ENCODE results near the gene ZFAND2B.

Gene ZFAND2B

DNA sequence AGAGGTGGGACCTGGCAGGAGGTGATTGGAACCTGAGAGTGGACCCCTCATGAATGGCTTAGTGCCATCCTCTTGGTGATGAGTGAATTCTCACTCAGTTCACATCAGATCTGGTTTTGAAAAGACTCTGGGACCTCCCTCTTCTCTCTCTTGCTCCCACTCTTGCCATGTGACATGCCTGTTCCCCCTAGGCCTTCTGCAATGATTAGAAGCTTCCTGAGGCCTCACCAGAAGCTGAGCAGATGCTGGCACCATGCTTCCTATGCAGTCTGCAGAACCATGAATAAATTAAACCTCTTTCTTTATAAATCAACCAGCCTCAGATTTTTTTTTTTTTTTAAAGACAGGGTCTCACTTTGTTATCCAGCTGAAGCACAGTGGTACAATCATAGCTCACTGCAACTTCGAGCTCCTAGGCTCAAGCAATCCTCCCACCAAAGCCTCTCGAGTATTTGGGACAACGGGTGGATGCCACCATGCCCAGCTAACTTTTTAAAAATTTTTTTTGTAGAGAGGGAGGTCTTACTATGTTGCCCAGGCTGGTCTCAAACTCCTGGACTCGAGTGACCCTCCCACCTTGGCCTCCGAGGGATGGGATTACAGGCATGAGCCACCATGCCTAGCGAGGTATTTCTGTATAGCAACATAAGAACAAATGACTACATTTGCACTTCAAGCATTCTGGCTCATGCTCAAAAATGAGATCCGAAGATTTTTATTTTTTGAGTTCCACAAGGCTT, 2.0 kb upstream of the ZFAND2B start:
- no peak for DNase-seq

DNA sequence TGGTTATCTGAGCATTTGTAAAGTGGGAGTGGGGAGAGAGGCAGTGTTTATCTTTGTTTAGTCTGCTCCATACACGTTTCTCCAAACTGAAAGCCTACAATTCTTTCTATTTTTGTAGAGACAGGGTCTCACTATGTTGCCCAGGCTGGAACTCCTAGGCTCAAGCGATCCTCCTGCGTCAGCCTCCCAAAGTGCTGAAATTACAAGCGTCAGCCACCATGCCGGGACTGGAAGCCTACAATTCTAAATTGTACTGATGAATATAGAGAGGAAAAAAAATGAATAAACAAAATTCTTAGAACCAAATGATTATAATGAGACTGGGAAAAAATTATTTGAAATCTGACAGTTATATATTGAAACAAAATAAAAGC, 1.4 kb upstream of the ZFAND2B start:
- DNase-seq = no peak

DNA sequence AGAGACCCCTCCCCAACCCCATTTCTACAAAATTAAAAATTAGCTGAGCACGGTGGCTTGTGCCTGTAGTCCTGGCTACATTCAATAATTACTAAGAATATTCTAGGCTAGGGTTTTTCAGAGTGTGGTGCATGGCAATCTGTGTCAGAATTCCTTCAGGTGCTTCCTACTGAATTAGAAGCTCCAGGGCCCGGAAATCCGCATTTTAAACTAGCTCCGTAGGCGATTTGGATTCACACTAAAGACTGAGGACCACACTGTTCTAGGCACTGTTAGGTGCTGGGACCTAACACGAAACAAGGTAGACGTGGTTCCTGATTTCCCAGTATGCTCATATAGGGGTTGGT, 628 bp upstream of the ZFAND2B start:
- DNase-seq = no peak

DNA sequence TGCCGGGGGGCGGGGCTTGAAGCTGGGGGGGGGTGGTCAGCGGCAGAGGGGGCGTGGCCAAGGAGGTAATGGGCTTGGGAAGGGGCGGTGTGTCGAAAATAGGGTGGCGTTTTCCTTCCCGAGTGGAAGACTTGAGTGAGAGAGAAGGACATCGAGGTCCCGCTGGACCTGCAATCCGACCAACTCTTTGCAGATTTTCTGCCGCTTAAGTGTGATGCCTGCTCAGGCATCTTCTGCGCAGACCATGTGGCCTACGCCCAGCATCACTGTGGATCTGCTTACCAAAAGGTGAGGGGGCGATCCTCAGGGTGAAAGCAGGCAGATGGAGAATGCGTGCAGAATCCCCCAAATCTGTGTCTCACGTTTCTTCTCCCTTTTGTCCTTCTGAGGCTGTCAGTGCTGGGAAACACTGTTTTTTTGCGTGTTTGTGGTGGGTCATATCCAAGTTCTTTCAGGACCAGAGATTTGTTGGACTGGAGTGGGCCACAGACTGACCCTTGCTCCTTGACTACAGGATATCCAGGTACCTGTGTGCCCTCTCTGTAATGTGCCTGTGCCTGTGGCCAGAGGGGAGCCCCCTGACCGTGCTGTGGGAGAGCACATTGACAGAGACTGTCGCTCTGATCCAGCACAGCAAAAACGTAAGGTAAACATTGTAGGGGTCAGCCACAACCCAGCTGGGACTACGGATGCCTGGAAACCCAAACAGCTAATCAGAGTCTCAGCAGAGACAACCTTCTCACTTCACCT, 727 bp downstream of the ZFAND2B start:
- no peak for DNase-seq

DNA sequence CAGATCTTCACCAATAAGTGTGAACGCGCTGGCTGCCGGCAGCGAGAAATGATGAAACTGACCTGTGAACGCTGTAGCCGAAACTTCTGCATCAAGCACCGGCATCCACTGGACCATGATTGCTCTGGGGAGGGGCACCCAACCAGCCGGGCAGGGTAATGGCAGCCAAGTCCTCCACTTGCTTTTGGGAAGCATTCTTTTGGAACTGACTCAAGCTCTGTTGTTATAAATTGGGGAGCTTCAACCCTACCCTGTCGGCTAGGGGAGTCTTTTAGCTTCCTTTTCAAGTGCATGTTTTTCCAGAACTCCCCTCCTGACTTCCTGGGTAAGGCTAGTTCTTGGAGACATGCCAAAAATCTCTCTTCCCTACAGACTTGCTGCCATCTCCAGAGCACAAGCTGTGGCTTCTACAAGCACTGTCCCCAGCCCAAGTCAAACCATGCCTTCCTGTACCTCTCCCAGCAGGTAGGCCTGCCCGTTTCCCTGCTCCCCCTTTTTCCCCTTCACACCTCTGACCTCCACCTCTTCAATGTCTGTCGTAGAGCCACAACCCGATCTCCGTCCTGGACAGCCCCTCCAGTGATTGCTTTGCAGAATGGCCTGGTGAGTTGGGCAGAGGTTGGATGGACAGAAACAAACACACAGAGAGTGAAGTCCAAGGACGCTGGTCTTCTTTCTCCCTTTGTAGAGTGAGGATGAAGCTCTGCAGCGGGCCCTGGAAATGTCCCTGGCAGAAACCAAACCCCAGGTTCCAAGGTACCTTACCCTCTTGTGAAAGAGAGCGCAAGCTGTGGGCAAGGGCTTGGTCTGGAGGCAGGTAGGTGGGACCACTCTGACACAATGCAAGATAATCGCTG, 1.5 kb downstream of the ZFAND2B start:
- DNase-seq = no peak

- no peak for DNase-seq
These were observed 2.9 kb downstream of the ZFAND2B start for GRCh38 chr2:219209236-219210195.

DNA sequence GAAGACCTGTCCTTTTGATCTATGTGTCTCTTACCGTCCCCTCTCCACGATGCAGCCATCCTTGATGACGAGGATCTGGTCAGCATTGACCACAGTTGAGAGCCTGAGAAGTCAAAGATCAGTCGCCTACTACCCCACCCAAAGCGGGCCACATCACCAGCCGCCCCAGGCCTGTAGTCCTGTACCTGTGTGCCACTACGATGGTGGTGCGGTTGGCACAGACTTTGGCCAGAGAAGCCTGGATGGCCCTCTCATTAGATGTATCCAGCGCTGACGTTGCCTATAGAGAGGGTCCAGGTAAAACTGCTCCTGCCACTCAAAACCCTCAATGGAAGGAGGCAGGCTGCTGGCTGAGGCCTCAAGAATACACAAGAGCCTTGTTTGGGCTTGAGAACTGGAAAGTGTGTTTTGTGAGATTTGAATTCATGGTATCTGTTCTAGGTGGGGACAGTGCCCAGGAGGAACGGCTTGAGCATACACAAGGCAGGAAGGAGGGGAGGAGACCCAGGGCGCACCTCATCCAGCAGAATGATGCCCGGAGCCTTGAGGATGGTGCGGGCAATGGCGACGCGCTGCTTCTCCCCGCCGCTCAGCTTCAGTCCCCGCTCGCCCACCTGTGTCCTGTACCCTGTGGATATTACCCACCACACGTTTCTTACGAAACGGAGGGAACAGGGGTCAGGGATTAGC, 3.8 kb downstream of the ZFAND2B start:
- no peak for DNase-seq

DNA sequence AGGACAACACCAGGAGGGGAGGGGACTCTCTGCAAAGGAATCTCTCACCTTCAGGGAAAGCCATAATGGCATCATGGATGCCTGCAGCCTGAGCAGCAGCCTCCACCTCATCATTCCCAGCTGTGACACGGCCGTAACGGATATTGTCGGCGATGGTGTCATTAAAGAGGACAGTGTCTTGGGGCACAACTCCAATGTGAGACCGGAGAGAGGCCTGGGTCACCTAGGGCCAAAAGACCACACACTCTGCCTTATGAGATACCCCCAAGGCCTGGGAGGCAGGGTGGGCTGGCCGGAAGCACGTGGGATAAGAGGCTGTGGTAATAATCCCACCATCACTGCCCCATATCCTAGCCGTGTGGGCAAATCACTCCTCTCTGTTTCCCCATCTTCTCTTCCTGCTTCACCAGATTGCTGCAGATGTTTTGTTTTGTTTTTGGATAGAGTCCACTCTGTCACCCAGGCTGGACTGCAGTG, 4.3 kb downstream of the ZFAND2B start:
- DNase-seq = no peak

DNA sequence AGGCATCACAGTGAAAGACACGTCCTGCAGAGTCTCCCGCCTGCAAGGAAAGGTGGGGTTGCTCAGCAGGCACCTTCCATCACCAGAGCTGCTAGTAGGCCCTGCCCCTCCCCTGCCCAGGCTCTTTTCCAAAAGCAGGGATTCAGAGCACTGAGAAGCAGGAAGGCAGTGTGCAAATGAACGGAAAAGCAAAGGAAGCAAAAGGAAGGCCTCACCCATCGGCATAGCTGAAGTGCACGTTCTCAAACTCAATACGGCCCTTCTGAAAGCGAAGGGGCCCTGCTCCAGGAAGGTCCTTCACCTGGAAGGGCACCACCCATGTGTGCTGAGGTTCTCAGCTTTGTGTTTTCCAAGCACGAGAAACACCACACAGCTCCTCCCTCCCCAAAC, 6.4 kb downstream of the ZFAND2B start:
- no peak for DNase-seq

DNA sequence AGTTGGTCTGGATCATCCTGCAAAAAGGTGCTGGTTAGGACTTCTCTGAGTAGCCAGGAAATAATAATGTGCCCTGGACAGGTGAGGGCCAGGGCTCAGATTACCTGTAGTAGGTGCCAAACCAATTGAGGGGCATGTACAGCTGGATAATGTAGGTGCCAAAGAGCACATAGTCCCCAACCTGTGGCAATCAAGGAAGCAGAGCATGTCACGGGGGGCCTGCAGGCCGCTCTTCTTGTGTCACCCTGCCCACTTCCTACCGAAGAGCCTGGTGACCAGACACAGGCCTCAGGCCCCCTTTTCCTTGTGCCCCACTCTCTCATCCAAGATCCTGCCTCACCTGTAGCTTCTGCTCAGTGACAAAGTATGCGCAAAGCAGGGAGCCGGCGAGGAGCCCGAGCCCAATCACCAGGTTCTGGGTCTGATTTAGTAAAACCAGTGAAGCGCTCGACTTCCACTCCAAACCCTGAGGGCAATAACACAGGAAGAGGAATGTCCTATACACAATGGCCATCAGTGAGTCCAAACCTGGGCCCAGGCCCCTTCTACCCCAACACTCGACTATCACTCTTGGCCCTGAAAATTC, 7.0 kb downstream of the ZFAND2B start:
- no peak for DNase-seq

GRCh38 chr2:219214141-219214540, 7.6 kb downstream of the ZFAND2B start:
- no peak for DNase-seq

GRCh38 chr2:219214786-219215185, 8.2 kb downstream of the ZFAND2B start:
- no peak for DNase-seq

DNA sequence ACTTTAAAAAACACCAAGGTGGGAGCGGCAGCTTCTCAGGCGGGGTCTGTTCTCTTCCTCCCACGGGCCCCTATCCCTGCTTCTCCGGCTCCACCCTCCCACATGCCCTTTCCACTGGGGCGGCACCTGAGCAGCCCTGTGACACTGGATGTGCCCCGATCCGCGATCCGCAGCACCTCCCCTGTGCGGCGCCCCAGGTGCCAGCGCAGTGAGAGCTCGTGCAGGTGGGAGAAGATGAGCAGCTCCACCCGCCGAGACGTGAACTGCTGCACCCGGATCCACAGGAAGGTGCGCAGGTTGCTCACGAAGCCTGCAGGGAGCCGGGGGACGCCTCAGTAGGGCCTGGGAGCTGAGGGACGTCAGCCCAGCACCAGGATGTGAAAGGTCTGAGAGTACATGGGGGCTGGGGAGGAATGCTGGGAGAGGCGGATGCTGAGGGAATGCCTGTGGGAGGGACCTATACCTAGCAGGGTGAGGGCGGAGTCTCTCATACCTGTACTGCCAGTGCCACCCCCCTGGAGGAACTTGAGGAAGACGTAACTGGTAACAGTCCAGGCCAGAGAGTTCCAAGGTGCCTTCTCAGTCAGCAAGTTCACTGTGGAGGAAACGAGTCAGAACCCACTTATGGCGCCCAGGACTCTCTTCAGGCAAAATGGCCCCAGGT, 9.4 kb downstream of the ZFAND2B start:
- no peak for DNase-seq

DNA sequence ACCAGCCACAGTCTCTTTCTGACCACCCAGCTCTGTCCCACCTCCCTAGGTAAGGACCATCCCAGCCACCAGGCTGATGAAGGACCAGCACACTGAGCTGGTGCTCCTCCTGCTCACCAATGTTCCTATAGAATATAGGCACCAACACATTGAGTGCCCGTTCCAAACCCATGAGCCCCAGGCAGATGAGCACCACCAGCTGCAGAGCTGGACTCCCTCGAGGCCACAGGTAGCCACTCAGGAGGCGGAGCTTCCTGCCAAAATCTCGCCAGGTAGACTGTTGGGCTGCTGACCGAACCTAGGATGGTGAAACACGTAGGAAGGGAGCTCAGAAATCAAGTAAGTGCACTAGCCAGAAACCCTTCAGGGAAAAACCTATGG, 9.9 kb downstream of the ZFAND2B start:
- DNase-seq = no peak

- peak in 1 of 2 experiments; percentile 58 for DNase-seq
These were observed 11.7 kb downstream of the ZFAND2B start for GRCh38 chr2:219218217-219218731.

DNA sequence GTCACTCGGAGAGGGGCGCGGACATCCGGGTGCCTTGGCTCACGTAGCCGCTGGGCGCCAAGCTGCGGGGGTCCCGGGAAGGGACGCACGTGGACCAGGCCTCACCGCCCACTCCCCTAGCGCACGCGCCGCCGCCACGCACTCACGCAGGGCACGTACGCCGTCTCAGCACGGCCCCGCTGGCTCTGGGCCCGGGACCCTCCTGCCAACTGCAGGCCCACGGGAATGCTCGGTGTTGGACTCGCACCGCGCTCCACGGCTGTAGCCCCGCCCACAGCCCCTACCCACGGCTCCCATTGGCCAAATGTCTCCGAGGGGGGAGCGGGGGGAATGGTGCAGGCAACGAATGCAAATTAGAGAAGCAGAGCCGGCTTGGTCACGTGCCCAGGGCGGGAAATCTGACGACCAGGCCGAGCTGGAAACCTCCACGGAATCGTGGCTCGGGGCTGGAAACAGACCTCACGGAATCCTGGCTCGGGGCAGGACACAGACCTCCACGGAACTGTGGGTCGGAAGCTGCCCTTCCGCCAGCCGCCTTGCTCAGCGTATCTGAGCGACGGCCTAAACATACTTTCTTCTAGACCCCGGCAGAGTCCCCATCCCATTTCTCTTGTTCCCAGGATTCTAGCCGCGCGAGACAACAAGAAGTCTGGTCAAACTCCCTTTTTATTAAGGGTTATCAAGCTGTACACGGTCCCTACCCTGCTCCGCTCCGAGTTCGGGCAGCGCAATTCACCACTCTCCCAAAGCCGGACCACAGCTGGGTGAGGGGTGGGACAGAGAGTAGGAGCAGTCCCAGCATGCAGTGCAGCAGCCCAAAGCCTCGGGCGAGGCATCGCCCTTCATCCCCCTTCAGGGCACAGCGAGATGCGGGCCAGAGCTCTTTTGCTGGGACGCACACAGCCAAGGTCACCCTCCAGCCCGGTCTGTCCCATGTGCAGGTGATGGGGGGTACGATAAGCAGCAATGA, 12.4 kb downstream of the ZFAND2B start, which contains the start of gene ABCB6:
Gene ABCB6 (minus strand): TSS at position 227 of the 970 bp plus-strand sequence. CDS start 285 bp downstream, outside the sequence.
- peak; percentile 94 to 95 for DNase-seq

- DNase-seq = no peak
These were observed 13.4 kb downstream of the ZFAND2B start for GRCh38 chr2:219219784-219220532.

- DNase-seq = no peak
These were observed 14.2 kb downstream of the ZFAND2B start for GRCh38 chr2:219220652-219221402.
